Neural cell (in vitro differentiated cells): Measurements from ENCODE around the gene MAN1B1. TPM values are rescaled to one million over a fixed set of nuclear protein-coding genes. Genes with fewer than 3 reads are reported as not detected.

ENCODE experiments used
- H2AFZ ChIP-seq: fragments of 200-600, 300-800 bp; sonication (generic), shearing (Covaris generic); 2 replicates; pipeline ENCODE4 v1.6.0; 2014; ENCODE audit warnings: low read depth, mild to moderate bottlenecking, antibody characterized with exemption, low read length, moderate library complexity
- H3F3A ChIP-seq: fragments of 200-600 bp; shearing (Covaris generic); 2 replicates; pipeline ENCODE4 v1.6.1; 2016; ENCODE audit warnings: mild to moderate bottlenecking, moderate library complexity, mixed read lengths, antibody characterized with exemption, low read length; ENCODE audit not compliant: insufficient read depth, poor library complexity, severe bottlenecking
- H3K27ac ChIP-seq: fragments of 200-600, 300-800 bp; sonication (generic), shearing (Covaris generic); 2 replicates; pipeline ENCODE4 v1.5.1; 2014; ENCODE audit warnings: mild to moderate bottlenecking, low read length, moderate library complexity
- H3K27me3 ChIP-seq: fragments of 300-800, 200-600 bp; sonication (generic), shearing (Covaris generic); 2 replicates; pipeline ENCODE4 v1.6.0; 2014; ENCODE audit warnings: mild to moderate bottlenecking, low read depth, low read length, moderate library complexity; ENCODE audit not compliant: insufficient read depth
- H3K36me3 ChIP-seq: fragments of 300-800, 200-600 bp; sonication (generic), shearing (Covaris generic); 2 replicates; pipeline ENCODE4 v1.5.1; 2014; ENCODE audit warnings: mild to moderate bottlenecking, antibody characterized with exemption, low read length, moderate library complexity; ENCODE audit not compliant: insufficient read depth
- H3K4me2 ChIP-seq: fragments of 300-800, 200-600 bp; sonication (generic), shearing (Covaris generic); 2 replicates; pipeline ENCODE4 v1.6.0; 2014; ENCODE audit warnings: mild to moderate bottlenecking, low read length
- H3K4me3 ChIP-seq: fragments of 300-800, 200-600 bp; sonication (generic), shearing (Covaris generic); 2 replicates; pipeline ENCODE4 v1.5.1; 2014; ENCODE audit warnings: mild to moderate bottlenecking, low read length, moderate library complexity
- H3K79me2 ChIP-seq: fragments of 200-600 bp; shearing (Covaris generic); replicated peaks from 2 replicates; pipeline ENCODE4 v1.6.0; 2014; ENCODE audit warnings: mild to moderate bottlenecking, low read length, moderate library complexity; ENCODE audit not compliant: insufficient read depth
- H3K9ac ChIP-seq: fragments of 300-800, 200-600 bp; sonication (generic), shearing (Covaris generic); 2 replicates; pipeline ENCODE4 v1.6.1; 2016; ENCODE audit warnings: mild to moderate bottlenecking, low read length, mixed read lengths
- H3K9me2 ChIP-seq: fragments of 200-600 bp; shearing (Covaris generic); 2 replicates; pipeline ENCODE4 v1.6.1; 2016; ENCODE audit warnings: mild to moderate bottlenecking, low read length, mixed read lengths; ENCODE audit not compliant: insufficient read depth
- H3K9me3 ChIP-seq: fragments of 200-600, 300-800 bp; sonication (generic), shearing (Covaris generic); 2 replicates; pipeline ENCODE4 v1.6.1; 2016; ENCODE audit warnings: mild to moderate bottlenecking, mixed run types, low read length, moderate library complexity, mixed read lengths
- H4K20me1 ChIP-seq: fragments of 200-600 bp; shearing (Covaris generic); 2 replicates; pipeline ENCODE4 v1.6.1; 2016; ENCODE audit warnings: mild to moderate bottlenecking, mixed run types; ENCODE audit not compliant: insufficient read depth
- EP300 ChIP-seq: fragments of 450-650 bp; conservative IDR thresholded peaks from 2 replicates; pipeline ENCODE4 v1.6.1; 2014; ENCODE audit warnings: antibody characterized with exemption, mild to moderate bottlenecking, moderate library complexity; ENCODE audit not compliant: poor library complexity, severe bottlenecking
- EZH2 ChIP-seq: fragments of 200-600, 300-800 bp; shearing (Covaris generic), sonication (generic); IDR thresholded peaks from 2 replicates; pipeline ENCODE4 v1.6.1; 2014; ENCODE audit warnings: antibody characterized with exemption, low read length, borderline replicate concordance, mild to moderate bottlenecking; ENCODE audit not compliant: insufficient read depth, poor library complexity, severe bottlenecking
- MXI1 ChIP-seq: fragments of 450-650 bp; conservative IDR thresholded peaks from 2 replicates; pipeline ENCODE4 v1.6.1; 2014; ENCODE audit warnings: antibody characterized with exemption, mild to moderate bottlenecking; ENCODE audit not compliant: poor library complexity, severe bottlenecking
- POLR2AphosphoS5 ChIP-seq: IDR thresholded peaks from 2 replicates; pipeline ENCODE4 v1.6.1; 2012
- RAD21 ChIP-seq: fragments of 450-650 bp; conservative IDR thresholded peaks from 2 replicates; pipeline ENCODE4 v1.6.1; 2014; ENCODE audit warnings: antibody characterized with exemption, mild to moderate bottlenecking, moderate library complexity
- REST ChIP-seq: IDR thresholded peaks from 2 replicates; pipeline ENCODE4 v1.6.1; 2012; ENCODE audit warnings: borderline replicate concordance
- SMC3 ChIP-seq: fragments of 450-650 bp; conservative IDR thresholded peaks from 2 replicates; pipeline ENCODE4 v1.6.1; 2014; ENCODE audit warnings: antibody characterized with exemption, mild to moderate bottlenecking, moderate library complexity; ENCODE audit not compliant: poor library complexity
- TAF1 ChIP-seq: IDR thresholded peaks from 2 replicates; pipeline ENCODE4 v1.6.1; 2012; ENCODE audit warnings: low read depth
- polyA plus RNA-seq: library from polyadenylated mRNA; depleted of rRNA; stranded (reverse); fragments of >200 nt; gene quantifications from 2 replicates; pipeline ENCODE4 v1.2.3, GENCODE V29; 2014
- TF ChIP-seq, protein P1 (sequence below): fragments of 450-650 bp; IDR thresholded peaks from 2 replicates; pipeline ENCODE4 v1.5.1; 2014; ENCODE audit warnings: antibody characterized with exemption, mild to moderate bottlenecking, moderate library complexity; ENCODE audit not compliant: poor library complexity, severe bottlenecking

The MAN1B1 gene
- polyA plus RNA-seq, 1 donor from 2014 or later = 72.0 TPM

GRCh38 chr9:137136881-137137607 lies 50.3 kb downstream of the MAN1B1 start:
- Histone ChIP-seq H3K36me3 (no peaks in the 10 kb centered on the region), H3K27me3 (peaks cover 67% of the 10 kb centered on the region), H3K79me2 (no peaks in the 10 kb centered on the region), H4K20me1 (no peaks in the 10 kb centered on the region), H3K4me2 (no peak overlapping the region), H3K9me3 (no peaks in the 10 kb centered on the region), H3F3A (no peaks in the 10 kb centered on the region), H3K9ac (no peak overlapping the region), H2AFZ (no peak overlapping the region), H3K4me3 (no peak overlapping the region), H3K9me2 (no peaks in the 10 kb centered on the region), H3K27ac (no peak overlapping the region)
- TF ChIP-seq, protein P1, sequence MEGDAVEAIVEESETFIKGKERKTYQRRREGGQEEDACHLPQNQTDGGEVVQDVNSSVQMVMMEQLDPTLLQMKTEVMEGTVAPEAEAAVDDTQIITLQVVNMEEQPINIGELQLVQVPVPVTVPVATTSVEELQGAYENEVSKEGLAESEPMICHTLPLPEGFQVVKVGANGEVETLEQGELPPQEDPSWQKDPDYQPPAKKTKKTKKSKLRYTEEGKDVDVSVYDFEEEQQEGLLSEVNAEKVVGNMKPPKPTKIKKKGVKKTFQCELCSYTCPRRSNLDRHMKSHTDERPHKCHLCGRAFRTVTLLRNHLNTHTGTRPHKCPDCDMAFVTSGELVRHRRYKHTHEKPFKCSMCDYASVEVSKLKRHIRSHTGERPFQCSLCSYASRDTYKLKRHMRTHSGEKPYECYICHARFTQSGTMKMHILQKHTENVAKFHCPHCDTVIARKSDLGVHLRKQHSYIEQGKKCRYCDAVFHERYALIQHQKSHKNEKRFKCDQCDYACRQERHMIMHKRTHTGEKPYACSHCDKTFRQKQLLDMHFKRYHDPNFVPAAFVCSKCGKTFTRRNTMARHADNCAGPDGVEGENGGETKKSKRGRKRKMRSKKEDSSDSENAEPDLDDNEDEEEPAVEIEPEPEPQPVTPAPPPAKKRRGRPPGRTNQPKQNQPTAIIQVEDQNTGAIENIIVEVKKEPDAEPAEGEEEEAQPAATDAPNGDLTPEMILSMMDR = no peak
- TF ChIP-seq POLR2AphosphoS5 (no peak), TAF1 (no peak), REST (no peak), EZH2 (no peak), RAD21 (no peak), MXI1 (no peak)

GRCh38 chr9:137138058-137138721 lies 51.4 kb downstream of the MAN1B1 start:
- peak overlapping the region; percentile 58 for H3K4me3 ChIP-seq

More at GRCh38 chr9:137138058-137138721, 51.4 kb downstream of the MAN1B1 start:
- Histone ChIP-seq H3F3A (no peaks in the 10 kb centered on the region), H2AFZ (peak overlapping the region; percentile 21), H4K20me1 (no peaks in the 10 kb centered on the region), H3K4me2 (no peak overlapping the region), H3K9me2 (no peaks in the 10 kb centered on the region), H3K9ac (peak overlapping the region; percentile 58), H3K27me3 (peaks cover 79% of the 10 kb centered on the region), H3K36me3 (no peaks in the 10 kb centered on the region), H3K79me2 (no peaks in the 10 kb centered on the region), H3K27ac (peak overlapping the region; percentile 35), H3K9me3 (no peaks in the 10 kb centered on the region)
- TF ChIP-seq EP300 (peak; percentile 62), TAF1 (peak; percentile 38), REST (peak; percentile 38), RAD21 (no peak), MXI1 (no peak), POLR2AphosphoS5 (peak; percentile 60), SMC3 (no peak), EZH2 (no peak)
- TF ChIP-seq, protein P1 = peak; percentile 56
